Panc1 (cell line): ENCODE data around the gene CFHR4.
"Not testable (repeated sequence)": the region's sequence is repeated elsewhere in the genome, so short reads cannot be mapped to it uniquely, and the experiment has no call there.

Source experiments
- CTCF ChIP-seq: fragments of 450-650 bp; IDR thresholded peaks from 2 replicates; pipeline ENCODE4 v1.5.1; 2017; ENCODE audit warnings: mild to moderate bottlenecking
- POLR2AphosphoS5 ChIP-seq: IDR thresholded peaks from 2 replicates; pipeline ENCODE4 v1.6.1; 2012; ENCODE audit warnings: mild to moderate bottlenecking, low read depth, low read length, moderate library complexity
- REST ChIP-seq, 2 experiments: IDR thresholded peaks; 2 replicates each; pipeline ENCODE4 v1.6.1; 2011 to 2012; ENCODE audit warnings: low read depth in 2 of 2, control low read depth in 1 of 2, low read length in 1 of 2, mild to moderate bottlenecking in 1 of 2, moderate library complexity in 1 of 2; ENCODE audit not compliant: insufficient read depth in 1 of 2

DNA sequence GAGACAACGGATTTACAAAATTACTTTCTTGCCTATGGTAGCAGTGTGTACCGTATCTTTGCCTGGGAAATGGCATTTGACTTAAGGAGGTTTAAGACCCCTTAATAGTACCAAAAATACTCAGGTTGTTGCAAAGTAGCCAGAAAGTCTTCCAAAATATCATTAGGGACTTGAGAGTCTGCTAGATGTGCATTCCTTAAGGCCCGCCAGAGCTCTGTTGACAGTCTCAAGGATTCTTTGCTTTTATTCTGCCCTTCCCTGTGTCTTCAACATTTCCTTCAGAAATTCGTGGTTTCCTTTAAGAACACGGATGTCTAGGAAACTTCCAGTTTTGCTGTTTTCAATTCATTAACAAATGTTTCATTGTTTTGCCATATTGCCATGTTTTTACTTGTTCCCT lies 24.4 kb downstream of the CFHR4 start:
- not testable (repeated sequence) for TF ChIP-seq CTCF; POLR2AphosphoS5; REST (IDR thresholded peaks at IDR 0.05; ENCODE audit: insufficient read depth in 1 of 2, low read depth in 2 of 2, low read length in 1 of 2)
